Erythroblast (primary cell): ENCODE measurements around the gene TENM4.

Experiments
- DNase-seq, 2 experiments: peaks; one replicate each; lab custom pipeline; 2025; lab: John Stamatoyannopoulos, UW
- GATA1 ChIP-seq: IDR thresholded peaks from 2 replicates; pipeline ENCODE4 v1.6.1; 2011; ENCODE audit warnings: low read depth, mild to moderate bottlenecking, control low read depth, low read length, moderate library complexity
- POLR2A ChIP-seq: IDR thresholded peaks from 2 replicates; pipeline ENCODE4 v1.6.1; 2011; ENCODE audit warnings: mild to moderate bottlenecking, low read length

TENM4 gene

GRCh38 chr11:78798663-78799062 is 642.2 kb downstream of the TENM4 start:
- peak; percentile 36 to 61 for DNase-seq
- TF ChIP-seq POLR2A (no peak), GATA1 (no peak)

- TF ChIP-seq POLR2A (no peak), GATA1 (no peak)
- DNase-seq: no peak
Measured at GRCh38 chr11:78797559-78797958, 643.3 kb downstream of the TENM4 start.

GRCh38 chr11:78796956-78797355 is 643.9 kb downstream of the TENM4 start:
- TF ChIP-seq POLR2A: no peak
- no peak for TF ChIP-seq GATA1
- no peak for DNase-seq

- no peak for DNase-seq
Measured at GRCh38 chr11:78795621-78796261, 645.1 kb downstream of the TENM4 start.

GRCh38 chr11:78791964-78792363 is 648.9 kb downstream of the TENM4 start:
- no peak for DNase-seq
- TF ChIP-seq GATA1 (no peak), POLR2A (no peak)

More at GRCh38 chr11:78795621-78796261, 645.1 kb downstream of the TENM4 start:
- TF ChIP-seq POLR2A (no peak), GATA1 (no peak)

- no peak for DNase-seq
- TF ChIP-seq POLR2A: no peak
- no peak for TF ChIP-seq GATA1
Measured at GRCh38 chr11:78791254-78791653, 649.6 kb downstream of the TENM4 start.

- no peak for DNase-seq
- no peak for TF ChIP-seq POLR2A
- no peak for TF ChIP-seq GATA1
Measured at GRCh38 chr11:78790784-78791183, 650.0 kb downstream of the TENM4 start.

- DNase-seq: no peak
- no peak for TF ChIP-seq GATA1
- TF ChIP-seq POLR2A: no peak
Measured at GRCh38 chr11:78789375-78789774, 651.5 kb downstream of the TENM4 start.

- DNase-seq: no peak
- no peak for TF ChIP-seq GATA1
- no peak for TF ChIP-seq POLR2A
Measured at GRCh38 chr11:78788533-78788932, 652.3 kb downstream of the TENM4 start.

- TF ChIP-seq POLR2A: no peak
- no peak for TF ChIP-seq GATA1
- DNase-seq: no peak
Measured at GRCh38 chr11:78787696-78788095, 653.1 kb downstream of the TENM4 start.

GRCh38 chr11:78786746-78787145 is 654.1 kb downstream of the TENM4 start:
- DNase-seq: no peak
- TF ChIP-seq POLR2A: no peak
- TF ChIP-seq GATA1: no peak

GRCh38 chr11:78786086-78786485 is 654.7 kb downstream of the TENM4 start:
- TF ChIP-seq POLR2A (no peak), GATA1 (no peak)

GRCh38 chr11:78784321-78785061 is 656.3 kb downstream of the TENM4 start:
- TF ChIP-seq GATA1 (no peak), POLR2A (no peak)
- no peak for DNase-seq

More at GRCh38 chr11:78786086-78786485, 654.7 kb downstream of the TENM4 start:
- no peak for DNase-seq

- no peak for DNase-seq
- TF ChIP-seq POLR2A: no peak
- no peak for TF ChIP-seq GATA1
Measured at GRCh38 chr11:78783846-78784245, 657.0 kb downstream of the TENM4 start.
